RPMI8226 (cell line): ENCODE results near the gene TP53TG5.
A peak's percentile ranks its signal among the peaks of the same experiment; 100 is the strongest.

Experiments used
- DNase-seq: peaks from one replicate; pipeline ENCODE4 v3.0.0-alpha.2; 2015

TP53TG5 gene

GRCh38 chr20:45344168-45344860, 33.8 kb downstream of the TP53TG5 start:
- DNase-seq, result no peak

- no peak for DNase-seq
These were observed 34.5 kb downstream of the TP53TG5 start for GRCh38 chr20:45343532-45344167.

GRCh38 chr20:45342855-45343531, 35.1 kb downstream of the TP53TG5 start:
- DNase-seq, result no peak

- DNase-seq, result no peak
These were observed 35.9 kb downstream of the TP53TG5 start for GRCh38 chr20:45341939-45342854.

GRCh38 chr20:45341579-45341938, 36.6 kb downstream of the TP53TG5 start:
- no peak for DNase-seq

- no peak for DNase-seq
These were observed 37.2 kb downstream of the TP53TG5 start for GRCh38 chr20:45340951-45341350.

GRCh38 chr20:45340236-45340847, 37.8 kb downstream of the TP53TG5 start:
- DNase-seq, result peak; percentile 41

GRCh38 chr20:45339799-45340198, 38.3 kb downstream of the TP53TG5 start:
- DNase-seq, result no peak

GRCh38 chr20:45339084-45339483, 39.0 kb downstream of the TP53TG5 start:
- DNase-seq, result no peak

GRCh38 chr20:45338121-45339030, 39.7 kb downstream of the TP53TG5 start:
- no peak for DNase-seq

GRCh38 chr20:45337367-45338120, 40.6 kb downstream of the TP53TG5 start:
- no peak for DNase-seq

- no peak for DNase-seq
These were observed 41.4 kb downstream of the TP53TG5 start for GRCh38 chr20:45336530-45337366.

- DNase-seq, result no peak
These were observed 47.6 kb downstream of the TP53TG5 start for GRCh38 chr20:45330476-45330875.

- no peak for DNase-seq
These were observed 48.4 kb downstream of the TP53TG5 start for GRCh38 chr20:45329497-45330319.

GRCh38 chr20:45328451-45328850, 49.7 kb downstream of the TP53TG5 start:
- no peak for DNase-seq

GRCh38 chr20:45325371-45325770, 52.8 kb downstream of the TP53TG5 start:
- no peak for DNase-seq

GRCh38 chr20:45323731-45324130, 54.4 kb downstream of the TP53TG5 start:
- no peak for DNase-seq

GRCh38 chr20:45322952-45323383, 55.2 kb downstream of the TP53TG5 start:
- DNase-seq, result peak; percentile 76
